Hepatocyte (in vitro differentiated cells): Measurements from ENCODE around the gene MEIS3.

ENCODE experiments used
- EZH2 ChIP-seq: fragments of 200-600 bp; sonication (generic); IDR thresholded peaks from 2 replicates; pipeline ENCODE4 v1.6.1; 2016; ENCODE audit warnings: antibody characterized with exemption, mild to moderate bottlenecking, borderline replicate concordance
- EZH2phosphoT487 ChIP-seq: fragments of 200-600 bp; sonication (generic); IDR thresholded peaks from one replicate; pipeline ENCODE4 v1.6.1; 2018; ENCODE audit warnings: antibody characterized with exemption, mild to moderate bottlenecking, low read depth, moderate library complexity; ENCODE audit not compliant: unreplicated experiment, severe bottlenecking
- TF ChIP-seq, protein P1 (sequence below): fragments of 200-600 bp; sonication (generic); IDR thresholded peaks from 2 replicates; pipeline ENCODE4 v1.5.1; 2016; ENCODE audit warnings: antibody characterized with exemption, mild to moderate bottlenecking; ENCODE audit not compliant: poor library complexity

DNA sequence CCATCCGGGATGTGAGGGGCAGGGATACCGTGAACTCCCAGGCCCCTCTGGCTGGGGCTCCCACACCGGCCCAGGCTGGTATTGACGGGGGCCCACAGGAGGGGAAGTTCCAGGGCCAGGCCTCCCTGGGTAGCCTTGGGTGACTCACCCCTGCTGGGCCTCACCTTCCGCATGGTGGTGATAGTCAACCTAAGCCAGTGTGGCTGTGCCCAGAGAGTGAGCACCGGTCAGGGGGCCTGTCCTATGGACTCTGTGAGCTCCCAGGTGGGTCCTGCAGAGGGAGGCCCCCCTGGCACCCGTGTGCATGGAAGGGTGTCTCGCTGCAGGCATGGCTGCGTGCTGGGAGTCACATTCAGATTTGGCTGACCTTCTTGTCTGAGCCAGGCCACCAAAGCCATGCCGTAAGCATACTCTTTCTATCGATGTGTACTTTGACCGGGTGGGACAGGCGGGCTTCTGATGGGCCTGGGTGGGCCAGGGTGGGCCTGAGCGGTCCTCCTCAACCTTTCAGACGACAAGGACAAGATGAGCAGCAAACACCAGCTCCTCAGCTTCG is 42.7 kb downstream of the MEIS3 start:
- TF ChIP-seq, protein P1, sequence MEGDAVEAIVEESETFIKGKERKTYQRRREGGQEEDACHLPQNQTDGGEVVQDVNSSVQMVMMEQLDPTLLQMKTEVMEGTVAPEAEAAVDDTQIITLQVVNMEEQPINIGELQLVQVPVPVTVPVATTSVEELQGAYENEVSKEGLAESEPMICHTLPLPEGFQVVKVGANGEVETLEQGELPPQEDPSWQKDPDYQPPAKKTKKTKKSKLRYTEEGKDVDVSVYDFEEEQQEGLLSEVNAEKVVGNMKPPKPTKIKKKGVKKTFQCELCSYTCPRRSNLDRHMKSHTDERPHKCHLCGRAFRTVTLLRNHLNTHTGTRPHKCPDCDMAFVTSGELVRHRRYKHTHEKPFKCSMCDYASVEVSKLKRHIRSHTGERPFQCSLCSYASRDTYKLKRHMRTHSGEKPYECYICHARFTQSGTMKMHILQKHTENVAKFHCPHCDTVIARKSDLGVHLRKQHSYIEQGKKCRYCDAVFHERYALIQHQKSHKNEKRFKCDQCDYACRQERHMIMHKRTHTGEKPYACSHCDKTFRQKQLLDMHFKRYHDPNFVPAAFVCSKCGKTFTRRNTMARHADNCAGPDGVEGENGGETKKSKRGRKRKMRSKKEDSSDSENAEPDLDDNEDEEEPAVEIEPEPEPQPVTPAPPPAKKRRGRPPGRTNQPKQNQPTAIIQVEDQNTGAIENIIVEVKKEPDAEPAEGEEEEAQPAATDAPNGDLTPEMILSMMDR = no peak
- no peak for TF ChIP-seq EZH2
- TF ChIP-seq EZH2phosphoT487 = no peak
